Stimulated activated CD8-positive, alpha-beta memory T cell treated with anti-CD3 and anti-CD28 coated beads, Interleukin-4, amount 100 ng/mL, for 4 hours (primary cell): Measurements from ENCODE around the gene PBRM1.

Source experiments
- DNase-seq, 2 donors: peaks; one replicate each; pipeline ENCODE4 v3.0.0-alpha.2; 2020; ENCODE audit warnings: low read depth in 2 of 2, low spot score in 1 of 2

PBRM1 gene

GRCh38 chr3:52670621-52671521 lies 14.8 kb downstream of the PBRM1 start:
- DNase-seq = no peak

DNA sequence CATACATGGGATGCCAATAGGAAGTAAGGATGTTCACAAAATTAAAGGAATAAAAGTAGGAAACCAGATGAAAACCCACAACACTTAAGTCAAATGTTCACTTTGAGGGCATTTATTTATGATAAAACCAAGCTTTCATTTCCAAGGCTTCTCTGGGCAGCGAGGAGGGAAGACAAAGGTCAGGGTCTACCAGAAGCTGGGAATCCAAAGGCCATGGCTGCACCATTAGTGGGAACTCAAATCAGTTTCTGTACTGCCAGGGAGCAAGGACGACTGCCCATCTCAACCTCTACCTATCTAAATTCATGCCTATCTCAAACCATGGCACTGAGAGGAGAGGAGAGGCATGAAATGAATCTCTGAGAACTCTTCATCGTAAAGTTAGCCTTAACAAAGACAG lies 22.6 kb downstream of the PBRM1 start:
- DNase-seq = no peak

DNA sequence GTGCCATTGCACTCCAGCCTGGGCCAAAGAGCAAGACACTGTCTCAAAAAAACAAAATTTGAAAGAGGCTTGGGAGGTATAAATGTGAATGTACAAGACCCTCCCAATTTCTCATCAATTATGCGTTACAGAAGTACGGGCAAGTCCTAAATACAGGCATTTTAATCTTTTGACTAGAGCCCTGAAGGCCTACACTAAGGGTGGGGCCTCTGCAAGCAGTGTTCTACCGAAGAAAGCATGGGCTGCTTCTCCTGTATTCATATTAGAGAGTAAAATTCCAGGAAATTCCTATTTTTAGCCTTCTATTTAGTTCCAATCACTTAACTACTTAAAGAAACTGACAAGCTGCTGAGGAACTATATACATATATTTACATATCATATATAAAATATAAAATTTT lies 25.7 kb downstream of the PBRM1 start:
- DNase-seq = no peak

DNA sequence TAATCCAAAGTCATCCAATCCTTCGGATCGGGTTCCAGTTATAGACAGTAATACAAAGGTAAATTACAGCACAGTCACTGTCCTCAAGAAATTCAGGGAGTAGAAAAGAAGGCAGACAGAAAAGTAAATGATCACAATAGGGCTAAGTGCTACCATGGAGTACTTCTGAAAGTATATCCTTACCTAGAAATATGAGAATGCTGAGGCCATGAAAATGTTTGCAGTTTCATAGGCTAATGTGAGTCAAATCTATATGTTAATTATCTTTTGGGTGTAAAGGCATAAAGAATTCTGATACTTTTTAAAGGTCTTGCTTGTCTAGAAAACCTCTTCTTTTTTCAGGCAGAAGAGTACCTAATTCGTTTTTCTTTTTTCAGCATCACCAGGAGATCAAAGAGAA lies 29.8 kb downstream of the PBRM1 start:
- DNase-seq = no peak

DNA sequence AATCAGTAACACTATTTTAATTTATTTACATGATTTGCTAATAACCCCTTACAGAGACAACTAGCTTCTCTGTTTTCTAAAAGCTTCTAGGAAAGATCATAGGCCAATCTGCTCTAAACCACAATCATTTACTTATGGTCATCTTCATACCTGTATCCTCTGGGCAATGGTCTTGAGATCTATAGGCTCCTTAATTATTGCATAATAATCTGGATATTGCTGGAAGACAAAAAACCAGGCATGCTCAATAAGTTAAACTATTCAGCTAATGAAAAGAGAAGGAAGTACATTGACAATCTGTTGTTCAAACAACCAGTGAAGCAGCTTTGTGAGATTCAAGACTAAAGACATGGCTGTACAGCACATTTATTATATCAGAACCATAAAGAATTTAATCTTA lies 34.1 kb downstream of the PBRM1 start:
- no peak for DNase-seq

- no peak for DNase-seq
Observed at GRCh38 chr3:52650439-52650838, 35.3 kb downstream of the PBRM1 start.

- no peak for DNase-seq
Observed at GRCh38 chr3:52649461-52650210, 36.1 kb downstream of the PBRM1 start.

DNA sequence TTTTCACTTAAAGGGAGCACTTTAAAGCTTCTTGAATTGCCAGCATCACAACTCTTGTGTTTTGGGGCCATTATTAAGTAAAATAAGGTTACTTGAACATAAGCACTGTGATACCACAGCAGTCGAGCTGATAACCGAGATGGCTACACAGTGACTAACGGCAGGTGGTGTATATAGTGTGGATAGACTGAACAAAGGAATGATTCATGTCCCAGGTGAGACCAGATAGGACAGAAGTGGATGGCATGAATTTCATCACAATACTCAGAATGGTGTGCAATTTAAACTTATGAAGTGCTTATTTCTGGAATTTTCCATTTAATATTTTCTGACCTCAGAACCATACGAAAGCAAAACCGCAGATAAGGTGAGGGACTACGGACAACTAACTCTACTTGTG lies 40.2 kb downstream of the PBRM1 start:
- DNase-seq = no peak

GRCh38 chr3:52636673-52637072 lies 49.0 kb downstream of the PBRM1 start:
- no peak for DNase-seq

- DNase-seq = no peak
Observed at GRCh38 chr3:52633786-52634185, 51.9 kb downstream of the PBRM1 start.

GRCh38 chr3:52625041-52625440 lies 60.7 kb downstream of the PBRM1 start:
- DNase-seq = no peak

GRCh38 chr3:52623234-52623792 lies 62.4 kb downstream of the PBRM1 start:
- no peak for DNase-seq

DNA sequence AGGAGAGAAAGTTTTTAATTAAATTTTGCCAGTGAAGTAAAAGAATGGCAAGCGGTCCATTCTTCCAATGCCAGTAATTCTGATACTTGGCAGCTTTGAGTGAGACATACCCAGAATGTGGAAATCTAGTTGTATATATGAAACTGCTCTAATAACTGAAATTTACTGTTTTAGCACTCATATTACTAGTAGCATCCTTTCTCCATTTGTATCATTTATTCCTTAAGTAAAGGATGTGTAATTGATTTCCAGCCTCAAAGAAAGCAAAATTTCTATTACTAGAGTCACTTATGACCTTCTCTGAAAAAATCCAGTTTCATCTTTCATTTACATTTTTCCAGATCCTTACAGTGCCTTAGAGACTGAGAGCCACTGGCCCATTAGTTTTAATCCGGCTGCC lies 65.1 kb downstream of the PBRM1 start:
- DNase-seq = no peak

GRCh38 chr3:52615166-52615565 lies 70.5 kb downstream of the PBRM1 start:
- no peak for DNase-seq

DNA sequence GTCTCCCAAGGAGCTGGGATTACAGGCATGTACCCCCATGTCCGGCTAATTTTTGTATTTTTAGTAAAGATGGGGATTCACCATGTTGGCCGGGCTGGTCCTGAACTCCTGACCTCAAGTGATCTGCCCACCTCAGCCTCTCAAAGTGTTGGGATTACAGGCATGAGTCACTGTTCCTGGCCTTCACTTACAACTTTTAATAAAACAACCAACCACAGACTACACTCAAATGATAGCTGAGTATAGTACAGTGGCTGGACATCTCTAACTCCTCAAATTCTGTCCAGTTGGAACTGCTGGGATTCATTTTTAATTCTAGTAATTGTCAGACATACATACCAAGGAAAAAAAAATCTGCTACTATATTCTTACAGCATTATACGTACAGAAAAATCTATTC lies 71.0 kb downstream of the PBRM1 start:
- DNase-seq = no peak

- DNase-seq = no peak
Observed at GRCh38 chr3:52609316-52609815, 76.3 kb downstream of the PBRM1 start.

GRCh38 chr3:52608337-52608736 lies 77.4 kb downstream of the PBRM1 start:
- no peak for DNase-seq

GRCh38 chr3:52606373-52607085 lies 79.2 kb downstream of the PBRM1 start:
- DNase-seq = no peak

- DNase-seq = no peak
Observed at GRCh38 chr3:52600258-52600657, 85.5 kb downstream of the PBRM1 start.

DNA sequence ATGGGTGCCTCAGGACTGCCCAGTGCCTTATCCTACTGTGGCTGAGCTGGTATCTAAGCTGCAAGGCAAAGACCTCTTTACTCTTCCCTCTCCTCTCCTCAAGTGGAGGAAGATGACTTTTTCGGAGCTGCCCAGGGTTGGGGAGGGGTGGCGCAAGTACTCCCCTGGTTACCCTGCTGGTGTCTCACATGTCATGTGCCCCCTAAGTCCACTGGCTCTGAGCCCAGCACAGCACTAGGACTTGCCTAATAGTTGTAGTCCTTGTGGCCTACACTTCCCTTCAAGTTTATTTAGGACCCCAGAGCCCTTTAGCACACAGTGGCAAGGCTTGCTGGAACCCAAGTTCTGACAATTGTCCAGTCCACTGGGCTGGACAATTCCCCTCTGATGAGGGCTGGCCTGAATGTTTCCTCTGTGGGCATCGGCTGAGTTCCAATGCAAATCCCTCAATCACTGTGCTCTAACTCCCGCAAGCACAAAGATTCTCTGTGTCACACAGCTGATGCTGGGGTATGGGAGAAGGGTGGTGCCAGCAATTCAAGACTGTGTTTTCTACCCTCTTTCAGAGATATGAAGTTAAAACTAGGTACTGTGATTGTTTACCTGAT lies 89.0 kb downstream of the PBRM1 start:
- no peak for DNase-seq

- no peak for DNase-seq
Observed at GRCh38 chr3:52593103-52593502, 92.6 kb downstream of the PBRM1 start.
